GM12864 (cell line): ENCODE measurements around the gene HNRNPA2B1.

Source experiments
- DNase-seq: peaks from one replicate; pipeline ENCODE4 v3.0.0-alpha.2; 2011; ENCODE audit warnings: low read depth
- H3K4me3 ChIP-seq: 2 replicates; pipeline ENCODE4 v1.5.1; 2011; ENCODE audit warnings: mild to moderate bottlenecking, low read depth, low read length, control low read depth
- TF ChIP-seq, protein P1 (sequence below): IDR thresholded peaks from 2 replicates; pipeline ENCODE4 v1.5.1; 2011; ENCODE audit warnings: low read depth, mild to moderate bottlenecking, moderate library complexity, low read length, control low read depth, inconsistent platforms; ENCODE audit errors: missing control alignments

Gene HNRNPA2B1

DNA sequence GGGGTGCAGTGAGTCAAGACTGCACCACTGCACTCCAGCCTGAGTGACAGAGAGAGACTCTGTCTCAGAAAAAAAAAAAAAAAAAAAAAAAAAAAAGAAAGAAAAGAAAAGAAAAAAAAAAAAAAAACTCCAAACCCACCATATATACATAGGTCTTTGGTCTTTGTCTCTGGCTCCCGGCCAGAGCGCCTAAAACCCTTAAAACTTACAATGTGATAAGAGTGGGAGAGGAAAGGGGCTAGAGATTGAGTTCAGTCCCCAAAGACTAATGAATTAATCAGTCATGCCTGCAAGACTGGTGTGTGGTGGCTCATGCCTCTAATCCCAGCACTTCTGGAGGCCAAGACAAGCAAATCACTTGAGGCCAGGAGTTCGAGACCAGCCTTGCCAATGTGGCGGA lies 55.3 kb downstream of the HNRNPA2B1 start:
- no peak for DNase-seq
- no peak overlapping the region for H3K4me3 ChIP-seq
- TF ChIP-seq, protein P1, sequence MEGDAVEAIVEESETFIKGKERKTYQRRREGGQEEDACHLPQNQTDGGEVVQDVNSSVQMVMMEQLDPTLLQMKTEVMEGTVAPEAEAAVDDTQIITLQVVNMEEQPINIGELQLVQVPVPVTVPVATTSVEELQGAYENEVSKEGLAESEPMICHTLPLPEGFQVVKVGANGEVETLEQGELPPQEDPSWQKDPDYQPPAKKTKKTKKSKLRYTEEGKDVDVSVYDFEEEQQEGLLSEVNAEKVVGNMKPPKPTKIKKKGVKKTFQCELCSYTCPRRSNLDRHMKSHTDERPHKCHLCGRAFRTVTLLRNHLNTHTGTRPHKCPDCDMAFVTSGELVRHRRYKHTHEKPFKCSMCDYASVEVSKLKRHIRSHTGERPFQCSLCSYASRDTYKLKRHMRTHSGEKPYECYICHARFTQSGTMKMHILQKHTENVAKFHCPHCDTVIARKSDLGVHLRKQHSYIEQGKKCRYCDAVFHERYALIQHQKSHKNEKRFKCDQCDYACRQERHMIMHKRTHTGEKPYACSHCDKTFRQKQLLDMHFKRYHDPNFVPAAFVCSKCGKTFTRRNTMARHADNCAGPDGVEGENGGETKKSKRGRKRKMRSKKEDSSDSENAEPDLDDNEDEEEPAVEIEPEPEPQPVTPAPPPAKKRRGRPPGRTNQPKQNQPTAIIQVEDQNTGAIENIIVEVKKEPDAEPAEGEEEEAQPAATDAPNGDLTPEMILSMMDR, result no peak

DNA sequence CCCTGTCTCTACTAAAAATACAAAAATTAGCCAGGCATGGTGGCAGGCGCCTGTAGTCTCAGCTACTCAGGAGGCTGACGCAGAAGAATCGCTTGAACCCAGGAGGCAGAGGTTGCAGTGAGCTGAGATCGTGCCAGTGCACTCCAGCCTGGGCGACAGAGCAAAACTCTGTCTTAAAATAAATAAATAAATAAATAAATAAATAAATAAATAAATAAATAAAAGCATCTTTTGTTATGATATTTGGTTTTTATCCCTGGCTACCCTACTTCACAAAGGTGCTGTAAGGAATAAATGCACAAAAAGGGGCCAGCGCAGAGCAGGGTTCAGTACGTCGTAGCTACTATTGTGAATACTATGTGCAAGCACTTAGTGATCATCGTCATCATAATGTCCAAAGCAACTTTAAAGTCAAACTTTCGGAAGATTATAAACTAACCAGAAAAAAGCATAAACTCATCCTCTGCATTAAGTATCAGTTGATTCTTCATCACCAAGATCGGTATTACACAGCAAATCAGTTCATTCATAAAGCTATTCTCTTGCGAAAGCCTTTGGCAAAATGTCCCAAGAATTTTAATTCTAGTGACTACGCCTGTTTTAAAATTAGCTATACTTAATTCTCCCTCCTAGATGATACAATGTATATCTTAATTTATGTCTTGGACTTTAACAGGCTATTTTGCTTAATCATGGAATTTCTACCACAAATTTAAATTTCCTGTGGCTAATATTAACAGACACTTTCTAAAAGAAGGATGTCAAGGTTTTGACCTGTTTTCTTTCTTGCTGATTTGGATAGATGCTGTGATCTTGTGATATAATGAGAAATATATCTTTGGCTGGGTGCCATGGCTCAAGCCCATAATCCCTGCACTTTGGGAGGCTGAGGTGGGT lies 56.1 kb downstream of the HNRNPA2B1 start:
- H3K4me3 ChIP-seq, result no peak overlapping the region
- TF ChIP-seq, protein P1, result no peak
- no peak for DNase-seq

DNA sequence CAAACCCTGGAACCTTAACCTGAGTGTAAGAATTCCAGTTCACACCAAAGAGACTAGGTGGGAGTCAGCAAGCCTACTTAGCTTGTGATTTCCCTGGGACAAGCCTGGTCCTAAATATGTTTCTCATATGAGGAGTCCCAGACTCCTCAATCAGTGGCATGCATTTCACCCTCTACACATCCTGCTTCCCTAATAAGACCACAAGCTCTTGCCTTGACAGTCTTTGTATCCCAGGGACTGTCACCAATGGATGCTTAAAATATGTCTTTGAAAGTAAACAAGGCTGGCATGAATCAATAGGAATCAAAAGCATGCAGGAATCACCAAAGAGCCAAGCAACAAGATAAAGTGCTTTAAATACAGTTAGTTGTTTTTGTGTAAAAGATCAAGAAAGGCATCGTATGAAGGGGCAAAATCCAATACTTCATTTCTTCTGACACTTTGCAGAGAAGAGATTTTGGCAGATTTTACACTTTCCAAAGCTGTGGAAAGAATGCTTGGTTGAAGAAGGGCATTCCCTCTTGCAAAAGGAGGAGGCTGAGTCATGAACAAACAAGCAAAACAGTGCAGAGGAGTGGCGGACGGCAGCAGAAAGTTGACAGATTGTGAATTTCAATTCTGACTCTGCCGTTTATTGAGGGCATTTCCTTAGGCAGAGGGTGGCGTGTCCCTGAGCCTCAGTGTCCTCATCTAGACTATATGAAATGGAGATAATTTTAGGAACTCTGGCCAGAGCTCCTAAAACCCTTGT lies 57.1 kb downstream of the HNRNPA2B1 start:
- TF ChIP-seq, protein P1, result no peak
- DNase-seq, result no peak
- no peak overlapping the region for H3K4me3 ChIP-seq

DNA sequence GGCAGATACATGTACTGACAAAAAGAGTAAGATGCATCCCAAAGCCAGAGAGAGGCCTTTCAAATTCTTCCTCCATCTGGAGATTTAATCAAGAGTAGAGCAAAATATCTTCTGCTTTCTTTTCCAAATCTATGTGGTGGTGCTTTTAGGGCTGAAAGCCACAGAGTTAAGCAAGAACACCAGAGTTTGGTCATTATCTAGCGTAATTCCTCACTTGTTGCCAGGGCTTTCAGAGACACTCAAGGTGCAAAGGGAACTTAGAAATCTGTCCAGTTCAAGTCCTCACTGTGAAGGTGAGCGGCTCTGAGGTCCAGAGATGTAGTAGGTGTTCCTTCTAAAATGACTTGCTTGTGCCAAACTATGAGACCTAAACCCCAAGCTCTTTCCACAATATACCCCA lies 59.5 kb downstream of the HNRNPA2B1 start:
- TF ChIP-seq, protein P1, result no peak
- DNase-seq, result no peak
- no peak overlapping the region for H3K4me3 ChIP-seq

GRCh38 chr7:26140380-26140779 lies 60.2 kb downstream of the HNRNPA2B1 start:
- TF ChIP-seq, protein P1, result no peak
- H3K4me3 ChIP-seq, result no peak overlapping the region
- no peak for DNase-seq
